Measurements from ENCODE around the gene TMEM186.
"Not testable (repeated sequence)": the region's sequence is repeated elsewhere in the genome, so short reads cannot be mapped to it uniquely, and the experiment has no call there.

TMEM186 gene

DNA sequence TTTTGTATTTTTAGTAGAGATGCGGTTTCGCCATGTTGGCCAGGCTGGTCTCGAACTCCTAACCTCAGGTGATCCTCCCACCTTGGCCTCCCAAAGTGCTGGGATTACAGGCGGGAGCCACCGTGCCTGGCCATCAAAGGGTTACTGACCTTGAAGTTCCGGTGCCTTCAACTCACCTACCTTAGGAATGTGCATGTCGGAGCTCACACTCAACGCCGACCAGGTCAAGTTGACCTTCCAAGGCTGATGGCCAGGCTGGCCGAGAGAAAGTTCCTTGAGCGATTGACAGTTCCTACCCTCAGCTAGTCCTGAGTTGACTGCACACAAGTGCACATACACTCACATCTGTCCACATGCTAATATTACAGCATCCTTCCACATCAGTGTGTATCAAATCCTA lies 11.1 kb downstream of the TMEM186 start:
- not testable (repeated sequence) for H3K9ac ChIP-seq (ENCODE audit: low read length); H3K4me1 ChIP-seq (ENCODE audit: control insufficient read depth, low read depth, low read length); H3K27me3 ChIP-seq (ENCODE audit: control insufficient read depth, insufficient read depth, low read length); H3K9me3 ChIP-seq (ENCODE audit: control insufficient read depth, low read depth, low read length); H3K4me3 ChIP-seq (ENCODE audit: low read length); H3K27ac ChIP-seq (ENCODE audit: low read length); H3K36me3 ChIP-seq (ENCODE audit: control insufficient read depth, low read depth, low read length)

DNA sequence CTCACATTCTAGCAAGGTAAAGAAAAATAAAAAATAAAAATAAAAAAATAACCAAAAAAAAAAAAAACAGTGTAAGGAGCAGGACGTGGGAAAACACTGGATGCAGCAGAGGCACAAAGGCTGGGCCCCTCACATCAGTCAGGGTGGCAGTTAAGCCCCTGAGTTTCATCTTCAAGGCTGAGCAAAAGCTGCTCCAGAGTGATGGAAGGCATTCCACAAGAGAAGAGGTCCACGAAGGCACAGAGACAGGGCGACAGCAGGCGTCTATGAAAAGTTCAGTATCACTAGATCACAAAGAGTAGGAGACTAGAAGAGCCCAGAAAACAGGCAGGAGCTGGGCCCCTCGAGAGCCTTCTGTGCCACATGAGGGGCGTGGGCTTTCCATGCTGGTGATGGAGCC lies 12.0 kb downstream of the TMEM186 start:
- no peak overlapping the region for H3K27ac ChIP-seq (ENCODE audit: low read length)
- H3K36me3 ChIP-seq (ENCODE audit: control insufficient read depth, low read depth, low read length), result no peaks in the 10 kb centered on the region
- no peaks in the 10 kb centered on the region for H3K4me1 ChIP-seq (ENCODE audit: control insufficient read depth, low read depth, low read length)
- H3K4me3 ChIP-seq (ENCODE audit: low read length), result no peak overlapping the region
- H3K27me3 ChIP-seq (ENCODE audit: control insufficient read depth, insufficient read depth, low read length), result no peaks in the 10 kb centered on the region
- no peak overlapping the region for H3K9ac ChIP-seq (ENCODE audit: low read length)
- no peaks in the 10 kb centered on the region for H3K9me3 ChIP-seq (ENCODE audit: control insufficient read depth, low read depth, low read length)

DNA sequence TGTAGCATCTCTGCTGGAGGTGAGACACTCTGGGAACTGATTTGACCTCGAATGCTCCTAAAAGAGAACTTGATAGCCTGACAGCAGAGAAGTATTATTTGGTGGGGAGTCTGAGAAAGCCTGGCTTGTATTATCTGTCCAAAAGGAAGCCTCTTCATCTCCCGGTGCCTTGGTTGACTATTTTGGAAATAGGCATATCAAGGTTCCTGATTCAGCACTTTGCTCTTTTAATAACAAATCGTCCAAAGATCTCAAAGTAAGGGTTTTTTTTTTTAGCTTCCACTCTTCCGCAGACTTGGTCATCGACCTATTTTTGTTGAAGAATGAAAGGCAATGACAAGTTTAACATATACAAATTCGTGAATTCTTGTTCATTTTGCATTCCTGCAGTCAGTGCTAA lies 14.8 kb downstream of the TMEM186 start:
- H3K9me3 ChIP-seq (ENCODE audit: control insufficient read depth, low read depth, low read length), result no peaks in the 10 kb centered on the region
- no peak overlapping the region for H3K9ac ChIP-seq (ENCODE audit: low read length)
- H3K27ac ChIP-seq (ENCODE audit: low read length), result no peak overlapping the region
- H3K4me1 ChIP-seq (ENCODE audit: control insufficient read depth, low read depth, low read length), result no peaks in the 10 kb centered on the region
- no peaks in the 10 kb centered on the region for H3K36me3 ChIP-seq (ENCODE audit: control insufficient read depth, low read depth, low read length)
- H3K27me3 ChIP-seq (ENCODE audit: control insufficient read depth, insufficient read depth, low read length), result no peaks in the 10 kb centered on the region
- H3K4me3 ChIP-seq (ENCODE audit: low read length), result no peak overlapping the region

DNA sequence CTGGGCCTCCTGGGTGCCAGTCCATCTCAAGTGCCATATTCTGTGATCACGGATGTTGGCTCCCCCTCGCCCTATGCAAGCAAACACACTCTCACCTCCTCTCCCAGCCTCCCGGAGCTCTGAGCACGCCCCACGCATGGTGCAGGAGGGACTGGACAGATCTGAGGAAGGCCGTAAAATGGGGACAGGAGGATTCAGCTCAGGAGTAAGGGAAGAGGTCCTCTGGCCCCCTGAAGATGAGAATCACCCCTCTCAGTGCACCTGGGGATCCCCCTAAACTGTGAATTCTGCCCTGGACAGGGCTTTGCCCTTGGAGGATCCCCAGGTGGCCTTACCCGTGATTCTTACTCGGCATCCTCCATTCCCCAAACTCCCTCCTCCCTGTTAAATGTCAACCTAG lies 15.6 kb downstream of the TMEM186 start:
- no peaks in the 10 kb centered on the region for H3K4me1 ChIP-seq (ENCODE audit: control insufficient read depth, low read depth, low read length)
- no peaks in the 10 kb centered on the region for H3K27me3 ChIP-seq (ENCODE audit: control insufficient read depth, insufficient read depth, low read length)
- H3K36me3 ChIP-seq (ENCODE audit: control insufficient read depth, low read depth, low read length), result no peaks in the 10 kb centered on the region
- H3K4me3 ChIP-seq (ENCODE audit: low read length), result no peak overlapping the region
- H3K9ac ChIP-seq (ENCODE audit: low read length), result no peak overlapping the region
- H3K27ac ChIP-seq (ENCODE audit: low read length), result no peak overlapping the region
- H3K9me3 ChIP-seq (ENCODE audit: control insufficient read depth, low read depth, low read length), result no peaks in the 10 kb centered on the region

DNA sequence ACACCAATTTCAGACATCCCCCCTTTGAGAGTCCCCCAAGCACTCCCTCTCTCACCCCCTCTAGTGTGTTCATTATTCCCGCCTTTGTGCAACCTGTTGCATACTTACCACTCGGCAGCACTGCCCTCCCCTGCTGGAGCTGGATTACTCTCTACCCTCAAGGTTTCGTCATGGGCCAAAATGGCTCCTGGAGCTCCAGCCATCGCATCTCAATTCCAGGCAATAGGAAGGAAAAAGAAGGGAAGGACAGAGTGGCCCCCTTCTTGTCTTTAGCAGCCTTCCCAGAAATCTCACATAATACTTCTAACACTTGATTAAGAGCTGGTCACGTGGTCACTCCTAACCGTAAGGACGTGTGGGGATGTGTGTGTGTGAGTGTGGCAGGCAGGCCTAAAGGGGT lies 20.2 kb downstream of the TMEM186 start:
- Histone ChIP-seq H3K4me3 (ENCODE audit: low read length) (no peak overlapping the region), H3K9ac (ENCODE audit: low read length) (no peak overlapping the region), H3K4me1 (ENCODE audit: control insufficient read depth, low read depth, low read length) (no peaks in the 10 kb centered on the region), H3K9me3 (ENCODE audit: control insufficient read depth, low read depth, low read length) (no peaks in the 10 kb centered on the region), H3K36me3 (ENCODE audit: control insufficient read depth, low read depth, low read length) (no peaks in the 10 kb centered on the region), H3K27me3 (ENCODE audit: control insufficient read depth, insufficient read depth, low read length) (no peaks in the 10 kb centered on the region), H3K27ac (ENCODE audit: low read length) (no peak overlapping the region)

DNA sequence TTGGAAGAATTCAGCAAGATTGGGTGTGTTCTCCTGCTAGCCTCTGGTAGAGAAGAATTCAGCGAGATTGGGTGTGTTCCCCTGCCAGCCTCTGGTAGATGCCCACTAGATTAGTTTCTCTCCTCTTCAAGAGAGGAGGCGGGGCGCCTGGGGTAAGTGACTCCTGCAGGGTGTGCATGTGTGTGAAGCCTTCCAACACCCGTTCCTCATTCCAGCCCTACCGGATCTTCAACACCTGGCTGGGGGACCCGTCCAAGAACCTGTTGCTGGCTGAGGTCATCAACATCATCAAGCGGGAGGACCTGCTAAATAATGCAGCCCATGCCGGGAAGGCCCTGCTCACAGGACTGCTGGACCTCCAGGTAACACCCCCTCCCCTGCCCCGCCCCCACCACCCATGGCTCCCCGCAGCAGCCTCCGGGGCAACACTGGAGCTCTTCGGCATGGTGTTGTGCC lies 21.3 kb downstream of the TMEM186 start:
- H3K4me1 ChIP-seq (ENCODE audit: control insufficient read depth, low read depth, low read length), result no peaks in the 10 kb centered on the region
- no peaks in the 10 kb centered on the region for H3K36me3 ChIP-seq (ENCODE audit: control insufficient read depth, low read depth, low read length)
- H3K27ac ChIP-seq (ENCODE audit: low read length), result no peak overlapping the region
- H3K4me3 ChIP-seq (ENCODE audit: low read length), result no peak overlapping the region
- H3K27me3 ChIP-seq (ENCODE audit: control insufficient read depth, insufficient read depth, low read length), result no peaks in the 10 kb centered on the region
- H3K9ac ChIP-seq (ENCODE audit: low read length), result no peak overlapping the region
- no peaks in the 10 kb centered on the region for H3K9me3 ChIP-seq (ENCODE audit: control insufficient read depth, low read depth, low read length)

- no peaks in the 10 kb centered on the region for H3K27me3 ChIP-seq (ENCODE audit: control insufficient read depth, insufficient read depth, low read length)
Observed at GRCh38 chr16:8775359-8775758, 22.1 kb downstream of the TMEM186 start.

GRCh38 chr16:8774208-8774607 lies 23.2 kb downstream of the TMEM186 start:
- H3K4me3 ChIP-seq (ENCODE audit: low read length), result no peak overlapping the region
- no peak overlapping the region for H3K9ac ChIP-seq (ENCODE audit: low read length)
- no peaks in the 10 kb centered on the region for H3K36me3 ChIP-seq (ENCODE audit: control insufficient read depth, low read depth, low read length)
- H3K27me3 ChIP-seq (ENCODE audit: control insufficient read depth, insufficient read depth, low read length), result no peaks in the 10 kb centered on the region
- H3K27ac ChIP-seq (ENCODE audit: low read length), result no peak overlapping the region
- no peaks in the 10 kb centered on the region for H3K9me3 ChIP-seq (ENCODE audit: control insufficient read depth, low read depth, low read length)
- no peaks in the 10 kb centered on the region for H3K4me1 ChIP-seq (ENCODE audit: control insufficient read depth, low read depth, low read length)

More at GRCh38 chr16:8775359-8775758, 22.1 kb downstream of the TMEM186 start:
- H3K9me3 ChIP-seq (ENCODE audit: control insufficient read depth, low read depth, low read length), result no peaks in the 10 kb centered on the region
- H3K9ac ChIP-seq (ENCODE audit: low read length), result no peak overlapping the region
- H3K4me1 ChIP-seq (ENCODE audit: control insufficient read depth, low read depth, low read length), result no peaks in the 10 kb centered on the region
- H3K36me3 ChIP-seq (ENCODE audit: control insufficient read depth, low read depth, low read length), result no peaks in the 10 kb centered on the region
- no peak overlapping the region for H3K4me3 ChIP-seq (ENCODE audit: low read length)
- no peak overlapping the region for H3K27ac ChIP-seq (ENCODE audit: low read length)

DNA sequence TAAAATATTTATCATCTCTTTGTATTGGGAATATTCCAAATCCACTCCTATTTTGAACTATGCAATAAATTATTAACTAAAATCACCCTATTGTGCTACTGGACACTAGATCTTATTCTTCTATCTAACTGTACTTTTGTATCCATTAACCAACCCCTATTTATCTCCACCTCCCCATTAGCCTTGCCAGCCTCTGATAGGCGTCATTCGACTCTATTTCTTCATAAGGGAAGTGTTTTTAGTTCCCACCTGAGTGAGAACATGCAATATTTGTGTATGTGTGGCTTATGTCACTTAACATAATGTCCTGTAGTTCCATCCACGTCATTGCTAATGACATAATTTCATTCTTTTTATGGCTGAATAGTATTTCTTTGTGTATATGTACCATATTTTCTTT lies 23.9 kb downstream of the TMEM186 start:
- H3K4me3 ChIP-seq (ENCODE audit: low read length), result no peak overlapping the region
- no peak overlapping the region for H3K9ac ChIP-seq (ENCODE audit: low read length)
- no peaks in the 10 kb centered on the region for H3K4me1 ChIP-seq (ENCODE audit: control insufficient read depth, low read depth, low read length)
- no peaks in the 10 kb centered on the region for H3K9me3 ChIP-seq (ENCODE audit: control insufficient read depth, low read depth, low read length)
- no peaks in the 10 kb centered on the region for H3K27me3 ChIP-seq (ENCODE audit: control insufficient read depth, insufficient read depth, low read length)
- H3K36me3 ChIP-seq (ENCODE audit: control insufficient read depth, low read depth, low read length), result no peaks in the 10 kb centered on the region
- no peak overlapping the region for H3K27ac ChIP-seq (ENCODE audit: low read length)

DNA sequence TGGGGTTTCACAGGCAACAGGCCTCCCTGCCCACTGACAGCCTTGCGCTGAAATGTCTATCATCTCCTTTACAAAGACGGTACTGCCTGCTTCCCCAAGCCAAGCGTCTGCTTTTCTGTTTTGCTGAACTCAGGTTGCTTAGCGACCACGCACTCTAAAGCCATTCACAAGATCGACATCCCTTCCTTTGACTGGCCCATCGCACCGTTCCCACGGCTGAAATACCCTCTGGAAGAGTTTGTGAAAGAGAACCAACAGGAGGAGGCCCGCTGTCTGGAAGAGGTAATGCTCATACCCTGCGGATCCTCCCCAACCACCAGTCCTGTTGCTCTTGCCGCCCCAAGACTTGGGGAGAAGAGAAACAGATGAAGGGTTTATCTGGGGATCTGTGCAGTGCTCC lies 28.7 kb downstream of the TMEM186 start:
- Histone ChIP-seq H3K27me3 (ENCODE audit: control insufficient read depth, insufficient read depth, low read length) (no peaks in the 10 kb centered on the region), H3K4me3 (ENCODE audit: low read length) (no peak overlapping the region), H3K36me3 (ENCODE audit: control insufficient read depth, low read depth, low read length) (no peaks in the 10 kb centered on the region), H3K9me3 (ENCODE audit: control insufficient read depth, low read depth, low read length) (no peaks in the 10 kb centered on the region), H3K27ac (ENCODE audit: low read length) (no peak overlapping the region), H3K9ac (ENCODE audit: low read length) (no peak overlapping the region), H3K4me1 (ENCODE audit: control insufficient read depth, low read depth, low read length) (peaks cover 7% of the 10 kb centered on the region)

DNA sequence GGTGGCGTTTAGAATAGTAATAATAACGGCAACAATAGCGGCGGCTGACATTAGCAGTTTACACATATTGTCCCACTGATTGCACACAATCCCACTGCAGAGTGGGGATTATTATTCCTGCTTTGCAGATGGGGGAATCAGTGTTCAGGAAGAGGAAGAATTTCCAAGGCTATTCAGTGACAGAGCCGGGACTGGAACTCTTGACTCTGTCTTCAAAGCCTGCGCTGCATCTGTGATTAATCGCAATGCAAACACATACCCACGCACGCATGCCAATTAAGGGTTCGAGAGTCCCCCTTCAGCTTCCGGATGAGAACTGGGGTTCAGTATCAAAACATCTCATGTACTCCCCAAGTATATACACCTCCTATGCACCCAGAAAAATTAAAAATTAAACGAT lies 29.2 kb downstream of the TMEM186 start:
- peaks cover 8% of the 10 kb centered on the region for H3K4me1 ChIP-seq (ENCODE audit: control insufficient read depth, low read depth, low read length)
- H3K27me3 ChIP-seq (ENCODE audit: control insufficient read depth, insufficient read depth, low read length), result no peaks in the 10 kb centered on the region
- H3K9me3 ChIP-seq (ENCODE audit: control insufficient read depth, low read depth, low read length), result no peaks in the 10 kb centered on the region
- no peak overlapping the region for H3K4me3 ChIP-seq (ENCODE audit: low read length)
- no peaks in the 10 kb centered on the region for H3K36me3 ChIP-seq (ENCODE audit: control insufficient read depth, low read depth, low read length)
- no peak overlapping the region for H3K27ac ChIP-seq (ENCODE audit: low read length)
- no peak overlapping the region for H3K9ac ChIP-seq (ENCODE audit: low read length)

DNA sequence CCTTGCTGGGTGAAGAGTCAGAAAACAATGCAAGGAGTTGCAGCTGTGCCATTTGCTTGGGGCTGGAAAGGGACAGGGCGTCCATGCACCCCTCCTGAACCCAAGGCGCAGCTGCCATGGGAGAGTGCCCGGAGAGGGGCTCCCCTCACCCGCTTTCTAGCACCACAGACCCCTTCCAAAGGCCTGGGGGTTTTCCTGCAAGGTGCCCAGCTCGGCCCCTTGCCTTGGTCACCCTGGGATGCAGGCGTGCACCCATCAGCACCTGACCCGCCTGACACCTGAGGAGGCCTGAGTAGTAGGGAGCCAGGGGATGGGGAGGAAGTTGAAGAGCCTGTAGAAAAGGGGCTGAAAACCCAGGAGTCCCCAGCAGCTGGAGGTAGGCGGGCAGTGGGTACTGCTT lies 30.3 kb downstream of the TMEM186 start:
- Histone ChIP-seq H3K27me3 (ENCODE audit: control insufficient read depth, insufficient read depth, low read length) (no peaks in the 10 kb centered on the region), H3K36me3 (ENCODE audit: control insufficient read depth, low read depth, low read length) (no peaks in the 10 kb centered on the region), H3K27ac (ENCODE audit: low read length) (no peak overlapping the region), H3K9ac (ENCODE audit: low read length) (no peak overlapping the region), H3K4me3 (ENCODE audit: low read length) (no peak overlapping the region), H3K4me1 (ENCODE audit: control insufficient read depth, low read depth, low read length) (peaks cover 8% of the 10 kb centered on the region), H3K9me3 (ENCODE audit: control insufficient read depth, low read depth, low read length) (no peaks in the 10 kb centered on the region)

Data from iPS-18a (cell line).